ENCODE measurements around the gene VPS13D.
A peak's percentile ranks its signal among the peaks of the same experiment; 100 is the strongest.
"Not testable (repeated sequence)": the region's sequence is repeated elsewhere in the genome, so short reads cannot be mapped to it uniquely, and the experiment has no call there.

VPS13D gene

GRCh38 chr1:12499539-12500240 lies 269.9 kb downstream of the VPS13D start:
- DNase-seq: no peak

DNA sequence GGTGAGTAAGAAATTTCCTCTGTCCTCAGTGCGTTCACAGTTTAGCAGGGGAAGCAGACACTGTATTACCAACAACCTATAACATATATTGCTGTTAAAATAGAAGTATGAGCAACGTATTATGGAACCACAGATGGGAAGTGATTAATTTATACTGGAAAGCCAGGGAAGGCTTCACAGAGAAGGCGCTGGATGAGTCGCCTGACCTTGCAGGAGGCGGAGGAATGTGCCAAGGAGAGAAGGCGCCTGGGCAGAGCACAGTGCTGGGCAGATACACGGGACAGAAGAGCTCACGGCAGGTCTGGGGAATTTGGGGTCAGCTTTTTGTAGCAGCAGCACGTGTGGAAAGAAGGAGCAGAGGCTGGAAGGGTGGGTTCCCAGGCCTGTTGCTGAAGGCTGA lies 271.8 kb downstream of the VPS13D start:
- no peak for DNase-seq

GRCh38 chr1:12502336-12503109 lies 272.7 kb downstream of the VPS13D start:
- peak; percentile 61 for DNase-seq

GRCh38 chr1:12503709-12504108 lies 273.9 kb downstream of the VPS13D start:
- no peak for DNase-seq

DNA sequence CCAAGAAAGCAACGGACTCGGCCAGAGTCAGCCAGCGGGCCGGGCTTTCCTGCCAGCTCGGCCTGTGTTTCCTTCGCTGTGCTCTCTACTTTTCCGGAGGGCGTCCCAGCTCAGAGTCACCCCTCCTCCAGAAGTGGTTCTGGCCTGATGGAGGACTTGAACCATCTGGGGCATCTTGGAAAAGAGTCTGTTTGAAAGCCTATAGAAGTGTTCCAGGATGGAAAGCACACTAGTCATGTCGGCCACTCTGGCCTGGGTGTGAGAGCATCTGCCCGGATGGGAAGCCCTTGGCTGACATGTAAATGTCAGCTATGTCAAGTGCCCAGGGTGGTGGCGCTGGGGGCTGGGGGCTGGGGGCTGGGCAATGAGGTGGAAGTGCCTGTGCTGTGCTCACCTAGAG lies 274.8 kb downstream of the VPS13D start:
- no peak for DNase-seq

DNA sequence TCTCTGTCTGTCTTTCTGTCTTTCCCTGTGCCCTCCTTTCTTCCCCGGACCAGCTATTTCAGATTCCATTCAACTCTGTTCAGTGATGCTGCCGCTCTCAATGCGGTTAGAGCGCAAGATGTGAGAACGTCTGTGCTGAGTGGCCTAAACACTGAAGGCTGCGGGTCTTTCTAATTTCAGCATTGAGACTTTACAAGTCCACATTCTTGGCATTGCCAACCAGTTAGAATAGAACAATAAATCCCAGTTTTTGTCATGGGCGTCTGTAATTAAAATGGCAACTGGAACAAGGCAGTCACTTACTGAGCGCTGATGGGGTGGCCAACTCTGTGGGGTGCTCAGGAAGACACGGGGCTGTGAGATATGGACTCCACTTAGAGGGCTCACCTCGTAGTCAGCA lies 275.4 kb downstream of the VPS13D start:
- DNase-seq: no peak

- no peak for DNase-seq
These were observed 275.9 kb downstream of the VPS13D start for GRCh38 chr1:12505639-12506280.

- DNase-seq: no peak
These were observed 276.8 kb downstream of the VPS13D start for GRCh38 chr1:12506281-12507280.

DNA sequence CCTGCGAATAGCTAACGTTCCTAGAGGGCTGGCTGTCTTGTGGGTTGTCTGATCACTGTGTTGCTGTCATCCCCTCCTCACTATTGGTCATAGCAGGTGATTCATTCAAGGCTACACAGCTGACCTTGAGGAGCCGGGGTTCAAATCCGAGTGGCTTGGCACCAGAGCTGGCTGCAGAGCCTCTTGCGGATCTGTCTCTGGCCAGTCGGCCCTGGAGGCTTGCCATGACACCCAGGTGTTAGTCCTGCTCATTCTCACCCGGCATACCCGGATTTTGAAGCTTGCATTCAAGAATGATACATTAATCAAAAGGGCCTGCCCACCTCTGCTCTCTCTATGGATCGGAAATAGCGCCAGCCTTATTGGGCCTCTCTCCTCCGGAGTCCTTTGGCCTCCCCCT lies 277.8 kb downstream of the VPS13D start:
- DNase-seq: no peak

DNA sequence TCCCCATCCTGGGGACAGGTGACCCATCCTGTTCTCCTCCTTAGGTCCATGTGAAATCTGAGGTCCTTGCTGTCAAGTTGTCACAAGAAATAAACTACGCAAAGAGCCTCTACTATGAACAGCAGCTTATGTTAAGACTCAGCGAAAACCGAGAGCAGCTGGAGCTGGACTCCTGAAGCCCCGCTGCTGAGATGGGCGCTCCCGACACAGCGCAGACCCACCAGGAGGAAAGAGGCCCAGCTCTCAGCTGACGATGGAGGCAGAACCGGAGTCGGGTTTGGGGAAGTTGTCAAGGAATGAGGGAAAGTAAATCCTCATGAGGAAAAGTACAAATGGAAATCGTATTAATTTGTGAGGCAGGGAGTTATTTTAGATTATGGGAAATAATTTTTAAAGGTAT lies 279.0 kb downstream of the VPS13D start:
- DNase-seq: no peak

- DNase-seq: no peak
These were observed 281.3 kb downstream of the VPS13D start for GRCh38 chr1:12511128-12511484.

- no peak for DNase-seq
These were observed 282.0 kb downstream of the VPS13D start for GRCh38 chr1:12511516-12512468.

DNA sequence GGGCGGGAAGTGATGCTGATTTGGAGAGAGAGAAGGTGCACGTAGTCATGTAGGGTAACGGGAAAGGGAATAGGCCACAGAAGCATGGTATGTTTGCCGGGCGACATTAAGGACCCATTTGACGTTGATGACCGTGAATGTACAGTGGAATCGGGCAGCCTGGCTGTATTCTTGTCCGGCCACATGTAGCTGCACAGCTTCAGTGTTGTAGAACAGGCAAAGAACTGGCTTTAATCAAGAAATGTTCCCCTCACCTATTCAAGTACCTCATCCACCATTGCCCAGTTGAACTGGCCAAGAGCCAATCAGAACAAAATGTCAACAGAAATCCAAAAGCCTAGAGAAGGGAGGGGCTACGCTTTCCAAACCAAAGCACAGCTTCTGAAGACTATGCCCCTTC lies 283.4 kb downstream of the VPS13D start:
- DNase-seq: no peak

GRCh38 chr1:12514590-12514989 lies 284.8 kb downstream of the VPS13D start:
- DNase-seq: no peak

- DNase-seq: no peak
These were observed 285.4 kb downstream of the VPS13D start for GRCh38 chr1:12515234-12515633.

GRCh38 chr1:12516741-12517140 lies 286.9 kb downstream of the VPS13D start:
- no peak for DNase-seq

GRCh38 chr1:12518931-12519692 lies 289.3 kb downstream of the VPS13D start:
- peak; percentile 73 for DNase-seq

DNA sequence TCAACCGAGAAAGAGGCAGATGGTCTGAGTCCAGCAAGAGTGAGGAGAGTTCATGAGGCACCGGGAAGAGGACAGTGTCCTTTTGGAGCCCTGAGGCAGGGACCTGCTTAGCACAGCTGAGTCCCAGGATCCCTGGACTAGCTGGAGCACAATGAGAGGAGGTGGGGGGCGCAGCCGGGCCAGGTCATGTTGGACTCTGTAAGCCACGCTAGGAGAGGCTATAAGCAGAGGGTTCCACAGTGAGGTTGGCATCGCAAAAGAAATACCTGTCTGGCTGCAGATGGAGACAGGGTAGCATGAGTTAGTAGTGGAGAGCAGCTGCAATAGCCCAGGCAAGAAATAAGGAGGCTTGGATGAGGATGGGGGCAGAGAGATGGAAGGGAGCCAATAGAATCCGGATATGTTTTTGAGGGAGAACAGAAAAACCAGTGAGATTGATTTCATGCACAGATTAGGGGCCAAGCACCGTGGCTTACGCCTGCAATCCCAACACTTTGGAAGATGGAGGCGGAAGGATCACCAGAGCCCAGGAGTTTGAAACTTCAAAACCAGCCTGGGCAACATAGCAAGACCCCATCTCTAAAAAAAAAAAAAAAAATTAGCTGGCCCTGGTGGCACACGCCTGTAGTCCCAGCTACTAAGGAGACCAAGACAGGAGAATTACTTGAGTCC lies 290.0 kb downstream of the VPS13D start:
- DNase-seq: no peak

DNA sequence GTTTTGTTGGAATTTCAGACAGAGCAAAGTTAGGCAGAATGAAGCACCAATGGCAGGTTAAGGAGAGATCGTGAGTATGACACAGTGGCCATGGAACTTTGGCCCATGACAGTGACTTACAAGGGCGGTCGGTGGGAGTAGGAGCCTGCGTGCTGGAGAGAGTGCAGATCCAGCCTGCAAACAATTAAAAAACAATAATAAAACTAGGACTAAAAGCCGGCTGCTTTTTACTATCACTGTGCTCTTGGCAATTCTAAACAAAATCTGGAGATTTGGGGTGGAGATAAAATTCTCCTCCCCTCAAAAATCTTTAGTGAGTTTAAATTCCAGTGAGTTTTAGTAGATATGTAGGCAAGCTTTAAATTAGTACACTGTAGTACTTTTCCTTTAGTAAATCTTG lies 291.3 kb downstream of the VPS13D start:
- DNase-seq: no peak

DNA sequence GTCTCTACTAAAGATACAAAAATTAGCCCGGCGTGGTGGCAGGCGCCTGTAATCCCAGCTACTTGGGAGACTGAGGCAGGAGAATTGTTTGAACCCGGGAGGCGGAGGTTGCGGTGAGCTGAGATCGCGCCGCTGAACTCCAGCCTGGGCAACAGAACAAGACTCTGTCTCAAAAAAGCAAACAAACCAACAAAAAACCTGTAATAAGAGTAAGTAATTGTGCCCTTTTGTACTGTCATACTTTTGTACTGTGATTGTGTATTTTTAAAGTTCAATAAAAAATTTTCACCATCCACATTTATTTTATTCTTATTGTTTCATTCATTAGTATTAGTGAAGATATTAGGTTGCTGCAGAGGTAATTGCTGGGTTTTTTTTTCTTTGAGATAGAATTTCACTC lies 292.9 kb downstream of the VPS13D start:
- DNase-seq: not testable (repeated sequence)
